SK-N-SH (cell line): Measurements from ENCODE around the gene RB1. TPM values are rescaled to one million over a fixed set of nuclear protein-coding genes. Genes with fewer than 3 reads are reported as not detected.

Source experiments
- CTCF ChIA-PET: fragments of 300-600, 350-600 bp; formaldehyde crosslinking; extraction: SDS; loops from one replicate; lab custom pipeline; 2021; lab: Yijun Ruan, JAX
- POLR2A ChIA-PET: fragments of 350-600 bp; sonication (Branson Sonifier 250); formaldehyde crosslinking; extraction: SDS; loops from one replicate; lab custom pipeline; 2020; ENCODE audit warnings: antibody characterized with exemption, inconsistent platforms; lab: Yijun Ruan, JAX
- DNase-seq: peaks from one replicate; pipeline ENCODE4 v3.0.0; 2012
- H2AFZ ChIP-seq: fragments of 200-600 bp; sonication (generic); 2 replicates; pipeline ENCODE4 v1.8.1; 2016; ENCODE audit warnings: antibody characterized with exemption, mild to moderate bottlenecking, low read depth
- H3F3A ChIP-seq: fragments of 200-600 bp; sonication (generic); replicated peaks from 2 replicates; pipeline ENCODE3; 2016; ENCODE audit warnings: antibody characterized with exemption, mild to moderate bottlenecking; ENCODE audit not compliant: insufficient read depth
- H3K27ac ChIP-seq, 2 experiments: fragments of 200-500 bp in 1 of 2; fragments of 200-600 bp in 1 of 2; sonication (Bioruptor generic) in 1 of 2; sonication (generic), shearing (Covaris generic) in 1 of 2; 2 replicates each; pipeline versions ENCODE4 v1.5.1 to v1.6.1; 2014 to 2016; ENCODE audit warnings: low read depth in 2 of 2, inconsistent platforms in 1 of 2, low read length in 1 of 2, mild to moderate bottlenecking in 1 of 2, mixed read lengths in 1 of 2
- H3K27me3 ChIP-seq: fragments of 200-600 bp; sonication (generic), shearing (Covaris generic); 2 replicates; pipeline ENCODE4 v1.6.1; 2016; ENCODE audit warnings: mixed run types; ENCODE audit not compliant: insufficient read depth
- H3K36me3 ChIP-seq, 2 experiments: fragments of 200-500 bp in 1 of 2; fragments of 200-600 bp in 1 of 2; sonication (Bioruptor generic) in 1 of 2; sonication (generic) in 1 of 2; replicated peaks in 1 of 2; 2 replicates each; pipeline versions ENCODE3 to v1.5.1; 2014 to 2016; ENCODE audit warnings: low read length in 1 of 2, mild to moderate bottlenecking in 1 of 2; ENCODE audit not compliant: insufficient read depth in 2 of 2, control insufficient read depth in 1 of 2
- H3K4me1 ChIP-seq, 2 experiments: fragments of 200-500 bp in 1 of 2; fragments of 200-600 bp in 1 of 2; sonication (Bioruptor generic) in 1 of 2; sonication (generic), shearing (Covaris generic) in 1 of 2; 2 replicates each; pipeline versions ENCODE4 v1.5.1 to v1.6.1; 2014 to 2016; ENCODE audit warnings: low read depth in 1 of 2, low read length in 1 of 2, mixed run types in 1 of 2; ENCODE audit not compliant: insufficient read depth in 2 of 2, control insufficient read depth in 1 of 2
- H3K4me2 ChIP-seq: fragments of 200-600 bp; sonication (generic), shearing (Covaris generic); 2 replicates; pipeline ENCODE4 v1.6.1; 2017; ENCODE audit warnings: mixed run types
- H3K4me3 ChIP-seq, 2 experiments: fragments of 200-500 bp in 1 of 2; fragments of 200-600 bp in 1 of 2; sonication (Bioruptor generic) in 1 of 2; sonication (generic), shearing (Covaris generic) in 1 of 2; 2 replicates each; pipeline versions ENCODE4 v1.5.1 to v1.8.1; 2014 to 2016; ENCODE audit warnings: low read depth in 2 of 2, inconsistent platforms in 1 of 2, low read length in 1 of 2, mild to moderate bottlenecking in 1 of 2, mixed read lengths in 1 of 2, moderate library complexity in 1 of 2
- H3K79me2 ChIP-seq: fragments of 200-600 bp; sonication (generic); 2 replicates; pipeline ENCODE4 v1.8.1; 2017; ENCODE audit warnings: mild to moderate bottlenecking; ENCODE audit not compliant: insufficient read depth
- H3K9ac ChIP-seq: fragments of 200-600 bp; sonication (generic); 2 replicates; pipeline ENCODE4 v1.6.1; 2017; ENCODE audit warnings: mixed run types
- H3K9me2 ChIP-seq: fragments of 200-600 bp; sonication (generic); 2 replicates; pipeline ENCODE4 v1.6.1; 2017; ENCODE audit warnings: mixed run types
- H3K9me3 ChIP-seq: fragments of 200-600 bp; sonication (generic); 2 replicates; pipeline ENCODE4 v1.6.1; 2017; ENCODE audit warnings: mixed run types, mild to moderate bottlenecking, moderate library complexity
- H4K20me1 ChIP-seq: fragments of 200-600 bp; sonication (generic); 2 replicates; pipeline ENCODE4 v1.6.1; 2017; ENCODE audit warnings: mild to moderate bottlenecking, mixed run types; ENCODE audit not compliant: insufficient read depth
- CTCF ChIP-seq: fragments of 200-600 bp; sonication (generic); IDR thresholded peaks from 2 replicates; pipeline ENCODE4 v1.6.1; 2017; ENCODE audit warnings: antibody characterized with exemption, mild to moderate bottlenecking, moderate library complexity
- EP300 ChIP-seq, 2 experiments: IDR thresholded peaks; 2 replicates each; pipeline versions ENCODE4 v1.4.0 to v1.6.1; 2012; ENCODE audit warnings: borderline replicate concordance in 1 of 2, low read depth in 1 of 2, low read length in 1 of 2
- EZH2phosphoT487 ChIP-seq: fragments of 200-600 bp; sonication (generic); IDR thresholded peaks from 2 replicates; pipeline ENCODE4 v1.6.1; 2017; ENCODE audit warnings: low read depth, mixed run types, mild to moderate bottlenecking, antibody characterized with exemption, moderate library complexity, borderline replicate concordance
- FOSL2 ChIP-seq: IDR thresholded peaks from 2 replicates; pipeline ENCODE4 v1.4.0; 2012; ENCODE audit warnings: low read depth, mild to moderate bottlenecking, moderate library complexity, borderline replicate concordance
- FOXJ3 ChIP-seq: sonication (generic); formaldehyde crosslinking; IDR thresholded peaks from 2 replicates; pipeline ENCODE4 v1.5.1; 2020; ENCODE audit warnings: mild to moderate bottlenecking, missing genetic modification reagents
- NFIC ChIP-seq: IDR thresholded peaks from 2 replicates; pipeline ENCODE4 v1.4.0; 2012; ENCODE audit warnings: borderline replicate concordance
- NRF1 ChIP-seq: IDR thresholded peaks from 2 replicates; pipeline ENCODE4 v1.6.1; 2012; ENCODE audit warnings: low read depth, mild to moderate bottlenecking, low read length
- RCOR1 ChIP-seq: fragments of 150-350 bp; IDR thresholded peaks from 2 replicates; pipeline ENCODE4 v1.6.1; 2017; ENCODE audit warnings: antibody characterized with exemption, low read length
- RFX5 ChIP-seq: IDR thresholded peaks from 2 replicates; pipeline ENCODE4 v1.6.1; 2012; ENCODE audit warnings: mild to moderate bottlenecking, improper control_type of control experiment, low read length
- SIN3A ChIP-seq: IDR thresholded peaks from 2 replicates; pipeline ENCODE4 v1.6.1; 2012; ENCODE audit warnings: low read depth, mild to moderate bottlenecking, low read length, moderate library complexity, borderline replicate concordance
- SMC3 ChIP-seq: IDR thresholded peaks from 2 replicates; pipeline ENCODE4 v1.6.1; 2012; ENCODE audit warnings: low read depth, low read length, improper control_type of control experiment
- TAF1 ChIP-seq: IDR thresholded peaks from 2 replicates; pipeline ENCODE4 v1.6.1; 2012; ENCODE audit warnings: low read depth, mild to moderate bottlenecking, low read length, moderate library complexity, borderline replicate concordance
- USF1 ChIP-seq: IDR thresholded peaks from 2 replicates; pipeline ENCODE4 v1.4.0; 2012; ENCODE audit warnings: low read depth, borderline replicate concordance
- YY1 ChIP-seq: IDR thresholded peaks from 2 replicates; pipeline ENCODE4 v1.4.0; 2012; ENCODE audit warnings: low read depth, mild to moderate bottlenecking
- WGBS: methylation state at CpG from one replicate; pipeline ENCODE4 v1.1.6; 2017; ENCODE audit warnings: low lambda C conversion rate; 5-methylcytosine and 5-hydroxymethylcytosine counted together
- polyA plus RNA-seq, 3 experiments: library from polyadenylated mRNA; depleted of rRNA; stranded (reverse); fragments of >200 nt; gene quantifications; 2 replicates each; pipeline ENCODE4 v1.2.3, GENCODE V29; 2012
- TF ChIP-seq, protein P1 (sequence below): IDR thresholded peaks from 2 replicates; pipeline ENCODE4 v1.4.0; 2012; ENCODE audit warnings: low read depth
- TF ChIP-seq, protein P2 (sequence below): IDR thresholded peaks from 2 replicates; pipeline ENCODE4 v1.6.1; 2012; ENCODE audit warnings: mild to moderate bottlenecking, low read depth, low read length, moderate library complexity
- TF ChIP-seq, protein P3 (sequence below): IDR thresholded peaks from 2 replicates; pipeline ENCODE4 v1.4.0; 2012; ENCODE audit warnings: low read depth, borderline replicate concordance
- TF ChIP-seq, protein P4 (sequence below): IDR thresholded peaks from 2 replicates; pipeline ENCODE4; 2012

The RB1 gene
- polyA plus RNA-seq, 1 of the 3 experiments (the other 2 are of a cell fraction), result 11.5 TPM

- WGBS, result 82% methylated on average over 5 of the region's 5 CpGs
- Histone ChIP-seq H3K9me3 (no peaks in the 10 kb centered on the region), H3K27ac (peak overlapping the region; percentile 32 to 85; a peak in 3 of 4 replicates), H2AFZ (no peak overlapping the region), H3K36me3 (peaks cover 0 to 4% of the 10 kb centered on the region in 2 experiments), H3K27me3 (no peaks in the 10 kb centered on the region), H3K9ac (no peak overlapping the region), H3K9me2 (no peaks in the 10 kb centered on the region), H3K4me1 (peaks cover 0 to 12% of the 10 kb centered on the region in 2 experiments; a peak in 2 of 4 replicates), H4K20me1 (no peaks in the 10 kb centered on the region), H3K4me3 (no peak overlapping the region), H3K4me2 (peak overlapping the region; percentile 4; the same call in 1 of the 2 replicates), H3F3A (peaks cover 5% of the 10 kb centered on the region), H3K79me2 (peaks cover 8% of the 10 kb centered on the region; the same call in 1 of the 2 replicates)
- CTCF ChIA-PET, result no interaction called here
- DNase-seq, result no peak
- TF ChIP-seq RCOR1 (no peak), EZH2phosphoT487 (no peak), RFX5 (no peak), TAF1 (no peak), NFIC (no peak), CTCF (no peak), FOSL2 (no peak), SMC3 (no peak), YY1 (no peak), EP300 (IDR thresholded peaks at IDR 0.05; ENCODE audit: borderline replicate concordance in 1 of 2, low read depth in 1 of 2, low read length in 1 of 2) (no peak), USF1 (no peak), NRF1 (no peak), FOXJ3 (no peak), SIN3A (no peak)
- TF ChIP-seq, protein P1, sequence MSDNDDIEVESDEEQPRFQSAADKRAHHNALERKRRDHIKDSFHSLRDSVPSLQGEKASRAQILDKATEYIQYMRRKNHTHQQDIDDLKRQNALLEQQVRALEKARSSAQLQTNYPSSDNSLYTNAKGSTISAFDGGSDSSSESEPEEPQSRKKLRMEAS, result no peak
- TF ChIP-seq, protein P2, sequence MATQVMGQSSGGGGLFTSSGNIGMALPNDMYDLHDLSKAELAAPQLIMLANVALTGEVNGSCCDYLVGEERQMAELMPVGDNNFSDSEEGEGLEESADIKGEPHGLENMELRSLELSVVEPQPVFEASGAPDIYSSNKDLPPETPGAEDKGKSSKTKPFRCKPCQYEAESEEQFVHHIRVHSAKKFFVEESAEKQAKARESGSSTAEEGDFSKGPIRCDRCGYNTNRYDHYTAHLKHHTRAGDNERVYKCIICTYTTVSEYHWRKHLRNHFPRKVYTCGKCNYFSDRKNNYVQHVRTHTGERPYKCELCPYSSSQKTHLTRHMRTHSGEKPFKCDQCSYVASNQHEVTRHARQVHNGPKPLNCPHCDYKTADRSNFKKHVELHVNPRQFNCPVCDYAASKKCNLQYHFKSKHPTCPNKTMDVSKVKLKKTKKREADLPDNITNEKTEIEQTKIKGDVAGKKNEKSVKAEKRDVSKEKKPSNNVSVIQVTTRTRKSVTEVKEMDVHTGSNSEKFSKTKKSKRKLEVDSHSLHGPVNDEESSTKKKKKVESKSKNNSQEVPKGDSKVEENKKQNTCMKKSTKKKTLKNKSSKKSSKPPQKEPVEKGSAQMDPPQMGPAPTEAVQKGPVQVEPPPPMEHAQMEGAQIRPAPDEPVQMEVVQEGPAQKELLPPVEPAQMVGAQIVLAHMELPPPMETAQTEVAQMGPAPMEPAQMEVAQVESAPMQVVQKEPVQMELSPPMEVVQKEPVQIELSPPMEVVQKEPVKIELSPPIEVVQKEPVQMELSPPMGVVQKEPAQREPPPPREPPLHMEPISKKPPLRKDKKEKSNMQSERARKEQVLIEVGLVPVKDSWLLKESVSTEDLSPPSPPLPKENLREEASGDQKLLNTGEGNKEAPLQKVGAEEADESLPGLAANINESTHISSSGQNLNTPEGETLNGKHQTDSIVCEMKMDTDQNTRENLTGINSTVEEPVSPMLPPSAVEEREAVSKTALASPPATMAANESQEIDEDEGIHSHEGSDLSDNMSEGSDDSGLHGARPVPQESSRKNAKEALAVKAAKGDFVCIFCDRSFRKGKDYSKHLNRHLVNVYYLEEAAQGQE, result no peak
- TF ChIP-seq, protein P3, sequence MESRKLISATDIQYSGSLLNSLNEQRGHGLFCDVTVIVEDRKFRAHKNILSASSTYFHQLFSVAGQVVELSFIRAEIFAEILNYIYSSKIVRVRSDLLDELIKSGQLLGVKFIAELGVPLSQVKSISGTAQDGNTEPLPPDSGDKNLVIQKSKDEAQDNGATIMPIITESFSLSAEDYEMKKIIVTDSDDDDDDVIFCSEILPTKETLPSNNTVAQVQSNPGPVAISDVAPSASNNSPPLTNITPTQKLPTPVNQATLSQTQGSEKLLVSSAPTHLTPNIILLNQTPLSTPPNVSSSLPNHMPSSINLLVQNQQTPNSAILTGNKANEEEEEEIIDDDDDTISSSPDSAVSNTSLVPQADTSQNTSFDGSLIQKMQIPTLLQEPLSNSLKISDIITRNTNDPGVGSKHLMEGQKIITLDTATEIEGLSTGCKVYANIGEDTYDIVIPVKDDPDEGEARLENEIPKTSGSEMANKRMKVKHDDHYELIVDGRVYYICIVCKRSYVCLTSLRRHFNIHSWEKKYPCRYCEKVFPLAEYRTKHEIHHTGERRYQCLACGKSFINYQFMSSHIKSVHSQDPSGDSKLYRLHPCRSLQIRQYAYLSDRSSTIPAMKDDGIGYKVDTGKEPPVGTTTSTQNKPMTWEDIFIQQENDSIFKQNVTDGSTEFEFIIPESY, result no peak
- TF ChIP-seq, protein P4, sequence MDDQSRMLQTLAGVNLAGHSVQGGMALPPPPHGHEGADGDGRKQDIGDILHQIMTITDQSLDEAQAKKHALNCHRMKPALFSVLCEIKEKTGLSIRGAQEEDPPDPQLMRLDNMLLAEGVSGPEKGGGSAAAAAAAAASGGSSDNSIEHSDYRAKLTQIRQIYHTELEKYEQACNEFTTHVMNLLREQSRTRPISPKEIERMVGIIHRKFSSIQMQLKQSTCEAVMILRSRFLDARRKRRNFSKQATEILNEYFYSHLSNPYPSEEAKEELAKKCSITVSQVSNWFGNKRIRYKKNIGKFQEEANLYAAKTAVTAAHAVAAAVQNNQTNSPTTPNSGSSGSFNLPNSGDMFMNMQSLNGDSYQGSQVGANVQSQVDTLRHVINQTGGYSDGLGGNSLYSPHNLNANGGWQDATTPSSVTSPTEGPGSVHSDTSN, result no peak
- POLR2A ChIA-PET, result no interaction called here
Observed at GRCh38 chr13:48431431-48431830, 127.9 kb downstream of the RB1 start.
